AG04450 (cell line): ENCODE measurements around the gene NPIPA3. TPM values are rescaled to one million over a fixed set of nuclear protein-coding genes. Genes with fewer than 3 reads are reported as not detected.
"Not testable (repeated sequence)": the region's sequence is repeated elsewhere in the genome, so short reads cannot be mapped to it uniquely, and the experiment has no call there.

Source experiments
- CTCF ChIA-PET: fragments of 300-600, 350-600 bp; formaldehyde crosslinking; extraction: SDS; loops from one replicate; lab custom pipeline; 2022; ENCODE audit warnings: antibody characterized with exemption, inconsistent platforms; lab: Charles Lee
- POLR2A ChIA-PET: fragments of 350-600 bp; formaldehyde crosslinking; extraction: SDS; loops from one replicate; lab custom pipeline; 2021; ENCODE audit warnings: antibody characterized with exemption, inconsistent platforms; lab: Yijun Ruan, JAX
- DNase-seq: peaks from one replicate; pipeline ENCODE4 v3.0.0-alpha.2; 2011; ENCODE audit warnings: low read depth, low spot score
- H3K27ac ChIP-seq: one replicate; pipeline ENCODE4 v1.5.1; 2012; ENCODE audit warnings: low read depth, low read length, control low read depth
- H3K27me3 ChIP-seq: one replicate; pipeline ENCODE4 v1.6.0; 2012; ENCODE audit warnings: low read length; ENCODE audit not compliant: control insufficient read depth, insufficient read depth
- H3K4me3 ChIP-seq: 2 replicates; pipeline ENCODE4 v1.5.1; 2011; ENCODE audit warnings: mild to moderate bottlenecking, low read depth, low read length, control low read depth
- H3K9me3 ChIP-seq: 2 replicates; pipeline ENCODE4 v1.5.1; 2012; ENCODE audit warnings: low read length; ENCODE audit not compliant: control insufficient read depth, insufficient read depth
- CTCF ChIP-seq: IDR thresholded peaks from 2 replicates; pipeline ENCODE4 v1.5.1; 2011; ENCODE audit warnings: low read depth, low read length, control low read depth, inconsistent platforms
- polyA plus RNA-seq: library from polyadenylated mRNA; depleted of rRNA; stranded (reverse); fragments of >200 nt; gene quantifications from 2 replicates; pipeline ENCODE4 v1.2.3, GENCODE V29; 2011

Gene NPIPA3
- polyA plus RNA-seq, 1 experiment: 1.8 TPM

- Histone ChIP-seq H3K4me3 (no peak overlapping the region), H3K9me3 (no peaks in the 10 kb centered on the region), H3K27me3 (no peaks in the 10 kb centered on the region), H3K27ac (no peak overlapping the region)
- TF ChIP-seq CTCF: no peak
- ChIA-PET POLR2A (no interaction called here), CTCF (no interaction called here)
- no peak for DNase-seq
Observed at GRCh38 chr16:14681115-14681514, 22.1 kb upstream of the NPIPA3 start.

GRCh38 chr16:14682121-14682520 lies 21.1 kb upstream of the NPIPA3 start:
- Histone ChIP-seq H3K4me3 (no peak overlapping the region), H3K9me3 (no peaks in the 10 kb centered on the region), H3K27ac (no peak overlapping the region), H3K27me3 (no peaks in the 10 kb centered on the region)
- ChIA-PET CTCF (no interaction called here), POLR2A (no interaction called here)
- no peak for DNase-seq
- no peak for TF ChIP-seq CTCF

GRCh38 chr16:14685870-14686793 lies 17.1 kb upstream of the NPIPA3 start:
- POLR2A ChIA-PET, H3K9me3 ChIP-seq, H3K27me3 ChIP-seq, H3K27ac ChIP-seq, CTCF ChIA-PET, H3K4me3 ChIP-seq, DNase-seq: not testable (repeated sequence)

GRCh38 chr16:14694129-14694528 lies 9.1 kb upstream of the NPIPA3 start, which contains the start of gene PLA2G10:
PLA2G10 (minus strand) TSS chr16:14694308; CDS start chr16:14694229, 79 bp downstream.
- DNase-seq, POLR2A ChIA-PET, H3K27me3 ChIP-seq, CTCF ChIA-PET, H3K27ac ChIP-seq, H3K9me3 ChIP-seq, H3K4me3 ChIP-seq: not testable (repeated sequence)

GRCh38 chr16:14701859-14702258 lies 1.4 kb upstream of the NPIPA3 start:
- H3K4me3 ChIP-seq, DNase-seq, H3K27ac ChIP-seq, H3K9me3 ChIP-seq, H3K27me3 ChIP-seq, POLR2A ChIA-PET, CTCF ChIA-PET: not testable (repeated sequence)

GRCh38 chr16:14702672-14703071 lies 539 bp upstream of the NPIPA3 start:
- POLR2A ChIA-PET, H3K9me3 ChIP-seq, H3K27me3 ChIP-seq, H3K27ac ChIP-seq, H3K4me3 ChIP-seq, CTCF ChIA-PET, DNase-seq: not testable (repeated sequence)

- H3K4me3 ChIP-seq, DNase-seq, POLR2A ChIA-PET, CTCF ChIA-PET, H3K9me3 ChIP-seq, H3K27ac ChIP-seq, H3K27me3 ChIP-seq: not testable (repeated sequence)
Observed at GRCh38 chr16:14733233-14733632, 30.0 kb downstream of the NPIPA3 start.

GRCh38 chr16:14740832-14741385 lies 37.7 kb downstream of the NPIPA3 start:
- CTCF ChIA-PET, POLR2A ChIA-PET, H3K4me3 ChIP-seq, DNase-seq, H3K27me3 ChIP-seq, H3K9me3 ChIP-seq, H3K27ac ChIP-seq: not testable (repeated sequence)

GRCh38 chr16:14741794-14742193 lies 38.6 kb downstream of the NPIPA3 start:
- H3K9me3 ChIP-seq, H3K27ac ChIP-seq, CTCF ChIA-PET, DNase-seq, POLR2A ChIA-PET, H3K27me3 ChIP-seq, H3K4me3 ChIP-seq: not testable (repeated sequence)
